Calu3 (cell line): ENCODE data around the gene NECAB2. TPM values are rescaled to one million over a fixed set of nuclear protein-coding genes. Genes with fewer than 3 reads are reported as not detected.
A peak's percentile ranks its signal among the peaks of the same experiment; 100 is the strongest.

ENCODE experiments used
- BruUV-seq: library from RNA; stranded (reverse); fragments of 400-500 nt; replicated peaks from 2 replicates; lab custom pipeline; 2021; lab: Mats Ljungman, UMichigan
- CTCF ChIA-PET: fragments of 300-600 bp; sonication (Branson Sonifier 250); formaldehyde crosslinking; loops from one replicate; lab custom pipeline; 2022; ENCODE audit warnings: antibody characterized with exemption; lab: Charles Lee
- DNase-seq: peaks from one replicate; pipeline ENCODE4 v3.0.0; 2022
- H3K27ac Mint-ChIP-seq: one replicate; pipeline ENCODE4 v1.8.0; 2022; ENCODE audit warnings: mixed read lengths; ENCODE audit not compliant: unreplicated experiment
- H3K27me3 Mint-ChIP-seq: one replicate; pipeline ENCODE4 v1.8.0; 2022; ENCODE audit warnings: mixed read lengths; ENCODE audit not compliant: unreplicated experiment
- H3K36me3 Mint-ChIP-seq: one replicate; pipeline ENCODE4 v1.8.0; 2022; ENCODE audit warnings: mild to moderate bottlenecking, moderate library complexity, mixed read lengths; ENCODE audit not compliant: insufficient read depth, unreplicated experiment
- H3K4me1 Mint-ChIP-seq: one replicate; pipeline ENCODE4 v1.8.0; 2022; ENCODE audit warnings: mild to moderate bottlenecking, low read depth, mixed read lengths; ENCODE audit not compliant: unreplicated experiment
- H3K4me3 Mint-ChIP-seq: one replicate; pipeline ENCODE4 v1.8.0; 2022; ENCODE audit warnings: mild to moderate bottlenecking, low read depth, moderate library complexity, mixed read lengths; ENCODE audit not compliant: unreplicated experiment
- H3K9me3 Mint-ChIP-seq: one replicate; pipeline ENCODE4 v1.8.0; 2022; ENCODE audit warnings: low read depth, mixed read lengths; ENCODE audit not compliant: unreplicated experiment
- intact Hi-C: fragments of 100-400 bp; cut with micrococcal nuclease; formaldehyde crosslinking; loops from one replicate; pipeline ENCODE4 v1.10.0; 2022; ENCODE audit not compliant: unreplicated experiment
- total RNA-seq: library from RNA; stranded (reverse); gene quantifications from 2 replicates; pipeline ENCODE4 v1.2.3, GENCODE V29; 2022
- TF ChIP-seq, protein P1 (sequence below): fragments of 200-600 bp; IDR thresholded peaks from one replicate; pipeline ENCODE4 v1.8.0; 2022; ENCODE audit warnings: antibody characterized with exemption; ENCODE audit not compliant: unreplicated experiment

NECAB2 gene
- total RNA-seq, 1 experiment from 2014 or later: 0.28 TPM

DNA sequence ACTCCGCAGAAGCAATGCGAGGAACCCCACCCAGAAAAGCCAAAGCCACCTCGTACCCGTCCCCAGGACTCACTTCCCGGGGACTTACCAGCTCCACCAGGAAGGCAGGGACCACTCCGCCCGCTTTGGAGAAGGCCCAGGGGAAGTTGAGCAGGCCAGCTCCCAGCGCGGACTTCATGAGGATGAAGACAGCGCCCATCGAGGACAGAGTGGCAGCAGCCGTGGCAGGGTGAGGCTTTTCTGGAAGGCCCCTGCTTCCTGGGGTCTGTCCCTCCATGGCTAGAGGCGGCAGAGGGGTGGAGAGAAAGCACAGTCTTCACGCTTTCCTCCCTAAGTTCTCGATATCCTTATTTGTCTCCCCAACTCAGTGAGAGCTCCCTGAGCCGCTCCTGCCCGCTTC, 73.8 kb downstream of the NECAB2 start:
- Mint-ChIP-seq H3K4me1 (peaks cover 19% of the 10 kb centered on the region), H3K4me3 (no peak overlapping the region), H3K27me3 (peaks cover 73% of the 10 kb centered on the region), H3K9me3 (no peaks in the 10 kb centered on the region), H3K27ac (no peak overlapping the region), H3K36me3 (no peaks in the 10 kb centered on the region)
- intact Hi-C loops: no loop called here
- TF ChIP-seq, protein P1, sequence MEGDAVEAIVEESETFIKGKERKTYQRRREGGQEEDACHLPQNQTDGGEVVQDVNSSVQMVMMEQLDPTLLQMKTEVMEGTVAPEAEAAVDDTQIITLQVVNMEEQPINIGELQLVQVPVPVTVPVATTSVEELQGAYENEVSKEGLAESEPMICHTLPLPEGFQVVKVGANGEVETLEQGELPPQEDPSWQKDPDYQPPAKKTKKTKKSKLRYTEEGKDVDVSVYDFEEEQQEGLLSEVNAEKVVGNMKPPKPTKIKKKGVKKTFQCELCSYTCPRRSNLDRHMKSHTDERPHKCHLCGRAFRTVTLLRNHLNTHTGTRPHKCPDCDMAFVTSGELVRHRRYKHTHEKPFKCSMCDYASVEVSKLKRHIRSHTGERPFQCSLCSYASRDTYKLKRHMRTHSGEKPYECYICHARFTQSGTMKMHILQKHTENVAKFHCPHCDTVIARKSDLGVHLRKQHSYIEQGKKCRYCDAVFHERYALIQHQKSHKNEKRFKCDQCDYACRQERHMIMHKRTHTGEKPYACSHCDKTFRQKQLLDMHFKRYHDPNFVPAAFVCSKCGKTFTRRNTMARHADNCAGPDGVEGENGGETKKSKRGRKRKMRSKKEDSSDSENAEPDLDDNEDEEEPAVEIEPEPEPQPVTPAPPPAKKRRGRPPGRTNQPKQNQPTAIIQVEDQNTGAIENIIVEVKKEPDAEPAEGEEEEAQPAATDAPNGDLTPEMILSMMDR: no peak
- no TSS peak for BruUV-seq
- CTCF ChIA-PET: interaction anchor here (1.1 kb wide), 1 partner anchor 97 kb away, joined by 3 read pairs; no protein-coding TSS in a partner anchor
- no peak for DNase-seq

DNA sequence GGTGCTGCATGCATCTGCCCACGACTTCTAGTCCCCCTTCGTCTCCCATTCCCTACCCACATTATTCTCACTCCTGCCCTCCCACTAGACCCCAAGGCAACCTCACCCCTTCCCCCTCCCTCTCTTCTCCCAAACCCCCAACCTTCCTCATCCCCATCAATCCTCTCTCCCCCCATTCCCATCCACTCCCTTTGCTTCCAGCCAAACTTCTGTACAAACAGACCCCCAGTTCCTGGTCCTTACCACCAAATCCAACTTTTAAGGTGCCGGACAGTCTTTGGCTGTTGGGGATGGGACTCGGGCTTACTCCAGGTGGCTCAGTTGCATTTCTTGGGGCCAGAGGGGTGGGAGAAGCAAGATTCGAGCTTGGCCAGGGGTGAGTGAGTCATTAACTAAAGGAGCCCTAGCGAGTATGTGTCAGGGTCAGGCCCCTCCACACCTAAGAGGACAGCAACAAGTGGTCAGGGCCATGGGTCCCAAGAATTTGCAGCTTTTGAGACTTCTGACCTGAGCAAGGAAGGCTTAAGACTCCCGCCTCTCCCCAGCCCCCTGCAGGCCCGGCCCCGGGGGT, 74.3 kb downstream of the NECAB2 start, which contains the start of gene SLC38A8:
Gene SLC38A8 (minus strand): TSS at position 488 of the 571 bp plus-strand sequence. CDS start 638 bp downstream, outside the sequence.
- BruUV-seq: no TSS peak
- no peak within 1 kb of the TSS for H3K4me3 Mint-ChIP-seq
- H3K27me3 Mint-ChIP-seq: peaks cover 73% of the 10 kb centered on the region
- peaks cover 19% of the 10 kb centered on the region for H3K4me1 Mint-ChIP-seq
- TF ChIP-seq, protein P1: no peak
- no peak within 1 kb of the TSS for H3K27ac Mint-ChIP-seq
- CTCF ChIA-PET: interaction anchor here (0.6 to 3.0 kb wide), 2 partner anchors 10 to 86 kb away, joined by 3 to 12 read pairs; no protein-coding TSS in a partner anchor
- intact Hi-C loops: no loop called here
- no peaks in the 10 kb centered on the region for H3K36me3 Mint-ChIP-seq
- DNase-seq: no peak
- no peaks in the 10 kb centered on the region for H3K9me3 Mint-ChIP-seq

DNA sequence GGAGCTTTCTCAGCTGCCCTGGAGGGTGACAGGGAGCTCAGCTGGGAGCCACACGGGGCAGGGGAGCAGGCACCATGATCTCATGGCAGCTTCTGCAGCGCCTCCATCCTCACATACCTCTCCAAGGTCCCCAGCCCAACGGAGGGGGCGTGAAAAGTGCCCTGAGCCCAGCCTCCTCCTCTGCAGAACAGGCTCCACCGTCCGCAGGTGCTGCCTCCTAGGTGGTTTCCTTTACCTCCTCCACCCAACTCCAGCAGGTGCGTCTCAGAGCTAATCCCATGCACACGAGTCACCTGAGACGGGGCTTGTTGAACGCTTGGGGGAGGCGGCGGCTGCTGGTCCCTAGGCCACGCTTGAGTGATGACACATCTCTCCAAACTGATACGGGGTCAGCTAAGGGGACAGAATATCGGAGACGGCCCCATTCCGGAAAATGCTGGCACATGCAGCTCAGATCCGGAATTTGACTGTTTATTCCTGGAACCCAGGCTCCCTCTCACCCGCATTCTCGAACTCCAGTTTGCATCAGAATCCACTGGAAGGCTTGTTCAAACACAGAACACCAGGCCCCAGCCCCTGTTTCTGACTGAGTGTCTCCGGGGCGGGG, 74.9 kb downstream of the NECAB2 start:
- TF ChIP-seq, protein P1: no peak
- peak; percentile 21 for DNase-seq
- Mint-ChIP-seq H3K9me3 (no peaks in the 10 kb centered on the region), H3K27ac (no peak overlapping the region), H3K27me3 (peaks cover 72% of the 10 kb centered on the region), H3K4me3 (no peak overlapping the region), H3K36me3 (no peaks in the 10 kb centered on the region), H3K4me1 (peaks cover 19% of the 10 kb centered on the region)
- no TSS peak for BruUV-seq
- CTCF ChIA-PET: interaction anchor here (0.6 to 3.0 kb wide), 2 partner anchors 11 to 87 kb away, joined by 3 to 12 read pairs; no protein-coding TSS in a partner anchor
- intact Hi-C loops: no loop called here

DNA sequence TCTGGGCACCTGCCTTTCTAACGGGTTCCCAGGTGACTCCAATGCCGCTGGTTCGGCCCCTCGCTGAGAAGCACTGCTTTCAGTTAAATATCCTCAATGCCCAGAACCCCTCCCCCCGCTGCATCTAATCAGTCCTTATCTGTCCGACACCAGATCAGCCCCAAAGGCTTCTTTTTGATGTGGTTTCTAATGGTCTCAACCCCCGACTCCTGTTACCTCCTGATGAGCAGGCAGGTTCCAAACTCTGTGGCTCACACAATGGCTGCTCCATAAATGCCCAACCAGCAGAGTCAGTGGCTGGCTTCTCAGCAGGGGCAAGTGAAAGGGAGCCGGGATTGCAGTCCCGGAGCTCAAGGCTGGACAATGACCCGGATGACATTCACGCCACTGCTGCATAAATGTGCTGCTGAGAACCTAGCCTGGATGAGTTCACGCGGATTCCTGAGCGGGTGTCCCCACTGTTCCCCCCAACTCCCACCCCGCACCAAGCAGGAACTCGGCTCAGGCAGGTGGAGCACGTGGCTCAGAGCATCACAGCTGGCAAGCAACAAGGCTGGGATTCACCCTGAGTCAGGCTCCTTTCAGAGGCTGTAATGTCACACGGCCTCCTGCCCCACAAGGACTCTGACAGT, 75.6 kb downstream of the NECAB2 start:
- CTCF ChIA-PET: interaction anchor here (0.9 to 3.0 kb wide), 2 partner anchors 29 to 87 kb away, joined by 3 to 12 read pairs; no protein-coding TSS in a partner anchor
- BruUV-seq: no TSS peak
- H3K4me1 Mint-ChIP-seq: peaks cover 19% of the 10 kb centered on the region
- intact Hi-C loops: no loop called here
- no peaks in the 10 kb centered on the region for H3K36me3 Mint-ChIP-seq
- H3K27ac Mint-ChIP-seq: no peak overlapping the region
- DNase-seq: no peak
- peaks cover 66% of the 10 kb centered on the region for H3K27me3 Mint-ChIP-seq
- TF ChIP-seq, protein P1: no peak
- H3K9me3 Mint-ChIP-seq: no peaks in the 10 kb centered on the region
- H3K4me3 Mint-ChIP-seq: no peak overlapping the region
